Astrocyte (in vitro differentiated cells and primary cell): ENCODE measurements around the gene FUT9.

Source experiments
- EZH2 ChIP-seq: IDR thresholded peaks from 2 replicates; pipeline ENCODE4 v1.6.1; 2012; ENCODE audit warnings: mild to moderate bottlenecking, low read length, inconsistent platforms; ENCODE audit not compliant: insufficient read depth
- TF ChIP-seq, protein P1 (sequence below): IDR thresholded peaks from 2 replicates; pipeline ENCODE4 v1.5.1; 2011; ENCODE audit warnings: low read depth, mild to moderate bottlenecking, inconsistent platforms, low read length, moderate library complexity; ENCODE audit not compliant: insufficient read depth

DNA sequence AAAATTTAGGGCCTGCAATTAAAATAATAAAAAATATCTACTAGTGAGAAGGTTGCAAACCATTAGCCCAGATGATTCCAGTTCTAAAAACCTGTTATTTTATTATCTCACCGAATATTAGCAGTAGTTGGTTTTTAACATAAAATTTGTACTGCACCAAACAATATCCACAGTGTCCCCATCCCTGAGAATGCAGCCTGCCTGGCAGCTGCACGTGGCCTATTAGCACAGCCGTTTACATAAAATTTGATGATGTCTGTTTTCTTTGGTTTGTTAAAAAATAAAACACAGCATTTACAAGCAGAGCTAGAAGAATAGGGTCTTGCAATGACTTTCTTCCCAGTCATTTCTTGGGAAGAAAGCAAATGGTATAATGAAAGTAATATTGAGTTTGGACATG, 58.2 kb downstream of the FUT9 start:
- TF ChIP-seq, protein P1, sequence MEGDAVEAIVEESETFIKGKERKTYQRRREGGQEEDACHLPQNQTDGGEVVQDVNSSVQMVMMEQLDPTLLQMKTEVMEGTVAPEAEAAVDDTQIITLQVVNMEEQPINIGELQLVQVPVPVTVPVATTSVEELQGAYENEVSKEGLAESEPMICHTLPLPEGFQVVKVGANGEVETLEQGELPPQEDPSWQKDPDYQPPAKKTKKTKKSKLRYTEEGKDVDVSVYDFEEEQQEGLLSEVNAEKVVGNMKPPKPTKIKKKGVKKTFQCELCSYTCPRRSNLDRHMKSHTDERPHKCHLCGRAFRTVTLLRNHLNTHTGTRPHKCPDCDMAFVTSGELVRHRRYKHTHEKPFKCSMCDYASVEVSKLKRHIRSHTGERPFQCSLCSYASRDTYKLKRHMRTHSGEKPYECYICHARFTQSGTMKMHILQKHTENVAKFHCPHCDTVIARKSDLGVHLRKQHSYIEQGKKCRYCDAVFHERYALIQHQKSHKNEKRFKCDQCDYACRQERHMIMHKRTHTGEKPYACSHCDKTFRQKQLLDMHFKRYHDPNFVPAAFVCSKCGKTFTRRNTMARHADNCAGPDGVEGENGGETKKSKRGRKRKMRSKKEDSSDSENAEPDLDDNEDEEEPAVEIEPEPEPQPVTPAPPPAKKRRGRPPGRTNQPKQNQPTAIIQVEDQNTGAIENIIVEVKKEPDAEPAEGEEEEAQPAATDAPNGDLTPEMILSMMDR: no peak
- TF ChIP-seq EZH2: no peak
